PC-9 (cell line): ENCODE measurements around the gene FGF14. TPM values are rescaled to one million over a fixed set of nuclear protein-coding genes. Genes with fewer than 3 reads are reported as not detected.
A peak's percentile ranks its signal among the peaks of the same experiment; 100 is the strongest.

Experiments
- BruUV-seq: library from RNA; stranded (reverse); fragments of 400-500 nt; replicated peaks from 2 replicates; lab custom pipeline; 2021; lab: Mats Ljungman, UMichigan
- CTCF ChIA-PET: fragments of 300-600 bp; sonication (Branson Sonifier 250); formaldehyde crosslinking; loops from one replicate; lab custom pipeline; 2022; ENCODE audit warnings: antibody characterized with exemption; lab: Charles Lee
- POLR2A ChIA-PET: fragments of 300-600 bp; sonication (Branson Sonifier 250); formaldehyde crosslinking; loops from one replicate; lab custom pipeline; 2022; ENCODE audit warnings: antibody characterized with exemption; ENCODE audit not compliant: unreplicated experiment; lab: Charles Lee
- DNase-seq, 2 experiments: peaks; one replicate each; pipeline versions ENCODE4 v3.0.0 to v3.0.0-alpha.2; 2015 to 2022; ENCODE audit warnings: mixed read lengths in 1 of 2
- H2AFZ ChIP-seq: fragments of 200-600 bp; sonication (generic); 2 replicates; pipeline ENCODE4 v1.8.1; 2017; ENCODE audit warnings: antibody characterized with exemption
- H3F3A ChIP-seq: fragments of 200-600 bp; sonication (generic); 2 replicates; pipeline ENCODE4 v1.8.1; 2017; ENCODE audit warnings: antibody characterized with exemption, mild to moderate bottlenecking, low read depth; ENCODE audit not compliant: insufficient read depth
- H3K27ac ChIP-seq: fragments of 200-600 bp; sonication (generic); 2 replicates; pipeline ENCODE4 v1.6.1; 2016; ENCODE audit warnings: mixed run types
- H3K27me3 ChIP-seq: fragments of 200-600 bp; sonication (generic); 2 replicates; pipeline ENCODE4 v1.6.1; 2016; ENCODE audit warnings: low read depth, mixed run types; ENCODE audit not compliant: insufficient read depth
- H3K36me3 ChIP-seq: fragments of 200-600 bp; sonication (generic); 2 replicates; pipeline ENCODE4 v1.6.1; 2016; ENCODE audit warnings: low read depth, mixed run types
- H3K4me1 ChIP-seq: fragments of 200-600 bp; sonication (generic); replicated peaks from 2 replicates; pipeline ENCODE4 v1.6.1; 2016; ENCODE audit warnings: mixed run types; ENCODE audit not compliant: insufficient read depth
- H3K4me2 ChIP-seq: fragments of 200-600 bp; sonication (generic); 2 replicates; pipeline ENCODE4 v1.6.1; 2017; ENCODE audit warnings: mixed run types
- H3K4me3 ChIP-seq: fragments of 200-600 bp; sonication (generic); 2 replicates; pipeline ENCODE4 v1.6.1; 2016; ENCODE audit warnings: mixed run types
- H3K79me2 ChIP-seq: fragments of 200-600 bp; sonication (generic); 2 replicates; pipeline ENCODE4 v1.6.1; 2017; ENCODE audit warnings: low read depth, mixed run types
- H3K9me2 ChIP-seq: fragments of 200-600 bp; sonication (generic); 2 replicates; pipeline ENCODE4 v1.8.1; 2017; ENCODE audit warnings: mild to moderate bottlenecking; ENCODE audit not compliant: insufficient read depth
- H3K9me3 ChIP-seq: fragments of 200-600 bp; sonication (generic); 2 replicates; pipeline ENCODE4 v1.8.1; 2016; ENCODE audit warnings: low read depth; ENCODE audit not compliant: insufficient read depth
- H4K20me1 ChIP-seq: fragments of 200-600 bp; sonication (generic); 2 replicates; pipeline ENCODE4 v1.8.1; 2017; ENCODE audit not compliant: insufficient read depth
- EZH2 ChIP-seq: fragments of 200-600 bp; sonication (generic); IDR thresholded peaks from 2 replicates; pipeline ENCODE4 v1.8.0; 2017; ENCODE audit warnings: antibody characterized with exemption, low read depth
- intact Hi-C: fragments of 100-400 bp; cut with micrococcal nuclease; formaldehyde crosslinking; loops from one replicate; pipeline ENCODE4 v1.10.0; 2022; ENCODE audit not compliant: unreplicated experiment
- total RNA-seq: library from RNA; stranded (reverse); gene quantifications from 2 replicates; pipeline ENCODE4 v1.2.3, GENCODE V29; 2021
- TF ChIP-seq, protein P1 (sequence below): fragments of 200-600 bp; sonication (generic); conservative IDR thresholded peaks from 2 replicates; pipeline ENCODE4 v1.6.1; 2017; ENCODE audit warnings: mixed run types, antibody characterized with exemption, mild to moderate bottlenecking, moderate library complexity

FGF14 gene
- total RNA-seq, 1 experiment from 2014 or later = not detected

DNA sequence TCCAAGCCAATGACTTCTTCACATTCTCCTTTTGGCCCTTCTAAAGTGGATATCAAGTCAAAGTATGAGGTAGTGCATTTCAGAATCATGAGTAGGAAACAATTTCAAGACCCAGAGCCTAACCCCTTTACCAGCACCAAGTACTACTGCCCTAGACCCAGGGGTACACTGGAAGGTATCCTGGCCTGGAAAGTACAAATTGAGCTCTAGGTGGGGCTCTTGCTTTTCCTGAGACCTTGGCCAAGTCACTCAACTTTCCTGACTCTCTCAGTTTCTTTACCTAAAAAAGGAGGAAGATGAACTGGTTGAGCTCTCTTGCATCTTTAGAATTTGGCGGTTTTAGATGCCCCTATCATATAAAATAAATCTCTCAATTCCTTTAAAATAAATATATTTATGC, 204.7 kb downstream of the FGF14 start:
- no peaks in the 10 kb centered on the region for H4K20me1 ChIP-seq
- ChIA-PET CTCF (no interaction called here), POLR2A (no interaction called here)
- H3K4me3 ChIP-seq = no peak overlapping the region
- peaks cover 11% of the 10 kb centered on the region for H3K27me3 ChIP-seq
- H3K27ac ChIP-seq = no peak overlapping the region
- BruUV-seq = no TSS peak
- TF ChIP-seq, protein P1, sequence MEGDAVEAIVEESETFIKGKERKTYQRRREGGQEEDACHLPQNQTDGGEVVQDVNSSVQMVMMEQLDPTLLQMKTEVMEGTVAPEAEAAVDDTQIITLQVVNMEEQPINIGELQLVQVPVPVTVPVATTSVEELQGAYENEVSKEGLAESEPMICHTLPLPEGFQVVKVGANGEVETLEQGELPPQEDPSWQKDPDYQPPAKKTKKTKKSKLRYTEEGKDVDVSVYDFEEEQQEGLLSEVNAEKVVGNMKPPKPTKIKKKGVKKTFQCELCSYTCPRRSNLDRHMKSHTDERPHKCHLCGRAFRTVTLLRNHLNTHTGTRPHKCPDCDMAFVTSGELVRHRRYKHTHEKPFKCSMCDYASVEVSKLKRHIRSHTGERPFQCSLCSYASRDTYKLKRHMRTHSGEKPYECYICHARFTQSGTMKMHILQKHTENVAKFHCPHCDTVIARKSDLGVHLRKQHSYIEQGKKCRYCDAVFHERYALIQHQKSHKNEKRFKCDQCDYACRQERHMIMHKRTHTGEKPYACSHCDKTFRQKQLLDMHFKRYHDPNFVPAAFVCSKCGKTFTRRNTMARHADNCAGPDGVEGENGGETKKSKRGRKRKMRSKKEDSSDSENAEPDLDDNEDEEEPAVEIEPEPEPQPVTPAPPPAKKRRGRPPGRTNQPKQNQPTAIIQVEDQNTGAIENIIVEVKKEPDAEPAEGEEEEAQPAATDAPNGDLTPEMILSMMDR = peak; percentile 32; the same call in 1 of the 2 replicates
- no peak for TF ChIP-seq EZH2
- DNase-seq = no peak
- no peaks in the 10 kb centered on the region for H3K9me2 ChIP-seq
- peaks cover 4% of the 10 kb centered on the region; the same call in 1 of the 2 replicates for H3K9me3 ChIP-seq
- no peaks in the 10 kb centered on the region for H3F3A ChIP-seq
- peaks cover 4% of the 10 kb centered on the region; the same call in 1 of the 2 replicates for H3K4me1 ChIP-seq
- H2AFZ ChIP-seq = no peak overlapping the region
- H3K4me2 ChIP-seq = no peak overlapping the region
- H3K79me2 ChIP-seq = no peaks in the 10 kb centered on the region
- H3K36me3 ChIP-seq = no peaks in the 10 kb centered on the region
- intact Hi-C loops = loop anchor here (5.0 kb wide), 1 partner anchor 650 kb away; the partner anchor contains the start of gene ERCC5

DNA sequence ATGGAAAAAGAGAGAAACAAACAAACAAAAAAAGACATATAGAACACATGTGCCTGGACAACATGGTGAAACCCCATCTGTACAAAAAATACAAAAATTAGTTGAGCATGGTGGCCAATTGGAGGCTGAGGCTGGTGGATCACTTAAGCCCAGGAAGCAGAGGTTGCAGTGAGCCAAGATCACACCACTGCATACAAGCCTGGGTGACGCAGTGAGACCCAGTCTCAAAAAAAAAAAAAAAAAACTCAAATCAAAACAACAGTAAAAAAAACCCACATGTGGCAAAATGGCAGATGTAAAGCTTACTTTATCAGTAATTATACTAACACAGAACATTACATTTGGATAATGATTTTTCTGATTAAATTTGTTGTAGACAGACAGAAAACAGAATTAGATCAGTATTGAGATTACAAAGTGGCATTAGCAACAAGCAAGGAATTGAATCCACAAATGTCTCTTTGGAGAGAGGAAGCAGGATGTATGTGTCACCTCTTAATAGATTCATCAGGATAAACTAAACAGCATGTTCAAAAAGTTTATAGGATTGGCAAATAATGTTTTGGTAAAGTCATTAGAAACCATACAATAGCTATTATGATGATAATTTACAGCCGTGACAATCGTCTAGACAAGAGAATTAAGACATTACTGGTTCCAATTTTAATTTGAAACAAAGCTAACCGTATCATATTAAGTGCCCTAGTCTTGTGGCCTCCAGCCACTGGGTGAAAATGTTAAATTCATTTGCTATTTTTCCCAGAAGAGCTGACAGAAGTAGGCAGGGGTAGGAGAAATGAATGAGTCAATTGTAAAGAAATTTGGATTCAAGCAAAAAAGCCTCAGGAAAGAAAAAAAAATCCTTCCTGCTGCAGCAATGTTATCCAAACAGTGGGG, 206.0 kb downstream of the FGF14 start:
- no peak overlapping the region for H3K4me2 ChIP-seq
- ChIA-PET CTCF (no interaction called here), POLR2A (no interaction called here)
- BruUV-seq = no TSS peak
- no peak overlapping the region for H2AFZ ChIP-seq
- no peaks in the 10 kb centered on the region for H3F3A ChIP-seq
- no peaks in the 10 kb centered on the region for H3K36me3 ChIP-seq
- intact Hi-C loops = loop anchor here (5.0 kb wide), 1 partner anchor 651 kb away; the partner anchor contains the start of gene ERCC5
- no peaks in the 10 kb centered on the region for H3K79me2 ChIP-seq
- no peaks in the 10 kb centered on the region for H4K20me1 ChIP-seq
- peaks cover 8% of the 10 kb centered on the region; the same call in 1 of the 2 replicates for H3K4me1 ChIP-seq
- no peaks in the 10 kb centered on the region for H3K9me2 ChIP-seq
- H3K27ac ChIP-seq = no peak overlapping the region
- H3K4me3 ChIP-seq = no peak overlapping the region
- peaks cover 4% of the 10 kb centered on the region; the same call in 1 of the 2 replicates for H3K9me3 ChIP-seq
- no peak for DNase-seq
- H3K27me3 ChIP-seq = no peaks in the 10 kb centered on the region; the same call in 1 of the 2 replicates
- no peak for TF ChIP-seq EZH2
- TF ChIP-seq, protein P1 = no peak

DNA sequence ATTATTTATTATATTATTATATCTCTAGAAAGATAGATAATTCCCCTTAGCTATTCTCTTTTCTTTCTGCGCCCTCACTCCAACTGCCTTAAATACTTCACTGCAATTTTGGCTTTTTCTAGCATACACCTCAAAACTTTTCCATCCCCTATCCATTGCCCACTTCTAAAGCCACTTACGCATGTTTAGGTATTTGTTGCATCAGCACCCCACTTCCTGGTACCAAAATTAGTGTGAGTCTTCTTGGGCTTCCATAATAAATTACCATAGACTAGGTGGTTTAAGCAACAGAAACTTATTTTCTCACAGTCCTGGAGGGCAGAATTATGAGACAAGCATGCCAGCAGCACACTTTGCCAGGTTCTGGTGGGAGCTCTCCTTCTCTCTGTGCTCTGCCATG, 209.0 kb downstream of the FGF14 start:
- BruUV-seq = no TSS peak
- TF ChIP-seq, protein P1 = no peak
- no peak for TF ChIP-seq EZH2
- CTCF ChIA-PET = no interaction called here

More for the DNA sequence above, 209.0 kb downstream of the FGF14 start:
- H2AFZ ChIP-seq = no peak overlapping the region
- intact Hi-C loops = no loop called here
- POLR2A ChIA-PET = no interaction called here
- H3K79me2 ChIP-seq = no peaks in the 10 kb centered on the region
- peaks cover 4% of the 10 kb centered on the region; the same call in 1 of the 2 replicates for H3K9me3 ChIP-seq
- no peak for DNase-seq
- no peaks in the 10 kb centered on the region for H4K20me1 ChIP-seq
- H3F3A ChIP-seq = no peaks in the 10 kb centered on the region
- H3K9me2 ChIP-seq = no peaks in the 10 kb centered on the region
- no peaks in the 10 kb centered on the region for H3K36me3 ChIP-seq
- no peak overlapping the region for H3K27ac ChIP-seq
- no peak overlapping the region for H3K4me3 ChIP-seq
- no peak overlapping the region for H3K4me2 ChIP-seq
- peaks cover 8% of the 10 kb centered on the region; the same call in 1 of the 2 replicates for H3K4me1 ChIP-seq
- no peaks in the 10 kb centered on the region for H3K27me3 ChIP-seq
